GM12878 (cell line): ENCODE results near the gene TPBGL. TPM values are rescaled to one million over a fixed set of nuclear protein-coding genes. Genes with fewer than 3 reads are reported as not detected.

ENCODE experiments used
- ATAC-seq: fragments of 200-7000 bp; cut with Tn5 transposase; 3 replicates; pipeline ENCODE4 v1.9.1; 2020; ENCODE audit warnings: mild to moderate bottlenecking, moderate library complexity
- BruUV-seq: library from RNA; stranded (reverse); fragments of 400-500 nt; replicated peaks from 2 replicates; lab custom pipeline; 2021; lab: Mats Ljungman, UMichigan
- CTCF ChIA-PET: fragments of 300-600 bp; sonication (Branson Sonifier 250); formaldehyde crosslinking; extraction: SDS; loops from one replicate; lab custom pipeline; 2021; ENCODE audit warnings: inconsistent platforms; lab: Yijun Ruan, JAX
- POLR2A ChIA-PET: fragments of 350-600 bp; formaldehyde crosslinking; extraction: SDS; loops from one replicate; lab custom pipeline; 2021; ENCODE audit warnings: inconsistent platforms; lab: Charles Lee
- RAD21 ChIA-PET: fragments of 300-600 bp; sonication (Branson Sonifier 250); formaldehyde crosslinking; loops from one replicate; lab custom pipeline; 2023; ENCODE audit warnings: antibody characterized with exemption; ENCODE audit not compliant: unreplicated experiment; lab: Charles Lee
- SMC1A ChIA-PET: fragments of 300-600 bp; sonication (Branson Sonifier 250); formaldehyde crosslinking; loops from one replicate; lab custom pipeline; 2023; ENCODE audit not compliant: unreplicated experiment, uncharacterized antibody; lab: Charles Lee
- DNase-seq: peaks from one replicate; pipeline ENCODE4 v3.0.0-alpha.2; 2011; ENCODE audit warnings: low read depth, low spot score
- FAIRE-seq: peaks from 3 replicates; lab custom pipeline; 2011; peaks lifted over from hg19 to GRCh38; lab: Jason Lieb, UNC
- H2AFZ ChIP-seq: 2 replicates; pipeline ENCODE4 v1.6.0; 2011; ENCODE audit warnings: low read depth, low read length, control low read depth; ENCODE audit not compliant: control insufficient read depth
- H3K27ac ChIP-seq: 2 replicates; pipeline ENCODE4 v1.5.1; 2011; ENCODE audit warnings: control low read depth; ENCODE audit not compliant: control insufficient read depth, insufficient read depth
- H3K27me3 ChIP-seq, 2 experiments: replicated peaks in 1 of 2; 2 replicates each; pipeline versions ENCODE4 v1.6.0 to v1.6.1; 2011; ENCODE audit warnings: low read length in 1 of 2; ENCODE audit not compliant: control insufficient read depth in 2 of 2, insufficient read depth in 2 of 2
- H3K36me3 ChIP-seq, 2 experiments: 2 replicates each; pipeline ENCODE4 v1.5.1; 2011; ENCODE audit warnings: low read length in 1 of 2; ENCODE audit not compliant: control insufficient read depth in 2 of 2, insufficient read depth in 2 of 2
- H3K4me1 ChIP-seq: 2 replicates; pipeline ENCODE4 v1.6.1; 2011; ENCODE audit warnings: mild to moderate bottlenecking, low read length, moderate library complexity, mixed read lengths; ENCODE audit not compliant: control insufficient read depth, insufficient read depth
- H3K4me2 ChIP-seq: 2 replicates; pipeline ENCODE4 v1.6.0; 2011; ENCODE audit warnings: control low read depth; ENCODE audit not compliant: control insufficient read depth, insufficient read depth
- H3K4me3 ChIP-seq: fragments of 200-600 bp; sonication (generic); 2 replicates; pipeline ENCODE4 v1.5.1; 2016
- H3K79me2 ChIP-seq: 2 replicates; pipeline ENCODE4 v1.6.0; 2011; ENCODE audit warnings: low read length; ENCODE audit not compliant: control insufficient read depth, insufficient read depth
- H3K9ac ChIP-seq: 2 replicates; pipeline ENCODE4 v1.8.0; 2011; ENCODE audit warnings: low read length, control low read depth, mixed read lengths; ENCODE audit not compliant: control insufficient read depth, insufficient read depth
- H3K9me3 ChIP-seq: replicated peaks from 3 replicates; pipeline ENCODE4 v1.5.1; 2011; ENCODE audit warnings: mild to moderate bottlenecking, low read length; ENCODE audit not compliant: control insufficient read depth, insufficient read depth
- H4K20me1 ChIP-seq: 2 replicates; pipeline ENCODE4 v1.6.0; 2011; ENCODE audit not compliant: control insufficient read depth, insufficient read depth
- EGR1 ChIP-seq, 2 experiments: IDR thresholded peaks; 1 replicate in 1 of 2; 2 replicates in 1 of 2; pipeline ENCODE4 v1.6.1; 2011 to 2012; ENCODE audit warnings: low read depth in 2 of 2, low read length in 2 of 2, borderline replicate concordance in 1 of 2, mild to moderate bottlenecking in 1 of 2, moderate library complexity in 1 of 2
- IKZF1 ChIP-seq: fragments of 450-650 bp; conservative IDR thresholded peaks from 2 replicates; pipeline ENCODE4 v1.6.1; 2017; ENCODE audit warnings: antibody characterized with exemption, mild to moderate bottlenecking
- LARP7 ChIP-seq: fragments of 450-650 bp; IDR thresholded peaks from 2 replicates; pipeline ENCODE4 v1.6.1; 2017; ENCODE audit warnings: mild to moderate bottlenecking
- MEF2A ChIP-seq: IDR thresholded peaks from 2 replicates; pipeline ENCODE4 v1.6.1; 2011; ENCODE audit warnings: low read depth, mild to moderate bottlenecking, low read length, moderate library complexity; ENCODE audit not compliant: insufficient read depth
- POLR2A ChIP-seq: IDR thresholded peaks from 2 replicates; pipeline ENCODE4 v1.6.1; 2011; ENCODE audit warnings: low read depth, mild to moderate bottlenecking, low read length
- RELA ChIP-seq: fragments of 450-650 bp; IDR thresholded peaks from 2 replicates; pipeline ENCODE4 v1.8.0; 2014; ENCODE audit warnings: borderline replicate concordance; ENCODE audit not compliant: partially characterized antibody
- RUNX3 ChIP-seq: IDR thresholded peaks from 2 replicates; pipeline ENCODE4 v1.6.1; 2012; ENCODE audit warnings: low read length, inconsistent platforms
- SMAD1 ChIP-seq: fragments of 450-650 bp; IDR thresholded peaks from 2 replicates; pipeline ENCODE4 v1.6.1; 2018; ENCODE audit warnings: mild to moderate bottlenecking, low read depth; ENCODE audit not compliant: partially characterized antibody
- ZBTB11 ChIP-seq: fragments of 450-650 bp; formaldehyde crosslinking; IDR thresholded peaks from 2 replicates; pipeline ENCODE4 v1.5.0; 2022; ENCODE audit warnings: mild to moderate bottlenecking, missing genetic modification characterization
- ZNF274 ChIP-seq: IDR thresholded peaks from one replicate; pipeline ENCODE4 v1.8.0; 2011; ENCODE audit not compliant: insufficient read length, insufficient read depth
- WGBS: methylation state at CpG from one replicate; pipeline ENCODE4 v1.1.6; 2016; ENCODE audit warnings: low lambda C conversion rate; ENCODE audit not compliant: insufficient replicate concordance, insufficient coverage; ENCODE audit errors: missing lambda C conversion rate; 5-methylcytosine and 5-hydroxymethylcytosine counted together
- in situ Hi-C: fragments of 300-500 bp; cut with MboI; formaldehyde crosslinking; loops from 9 replicates; pipeline ENCODE4 v1.14.3; 2018; ENCODE audit warnings: mixed read lengths
- intact Hi-C: fragments of 100-400 bp; cut with micrococcal nuclease; formaldehyde crosslinking; loops from one replicate; pipeline ENCODE4 v1.14.2; 2022; ENCODE audit not compliant: unreplicated experiment
- polyA plus RNA-seq, 11 experiments: library from polyadenylated mRNA; depleted of rRNA in 4 of 11; unstranded in 6 of 11; stranded (reverse) in 5 of 11; fragments of >200 nt; fragmentation: Nextera tagmentation in 4 of 11; fragmentation: Illumina TruSeq in 1 of 11; extraction: Ambion mirVana in 4 of 11; extraction: Trizol in 1 of 11; gene quantifications; 1 replicate in 1 of 11; 2 replicates in 10 of 11; pipeline versions ENCODE4 v1.2.1 to v1.2.3, GENCODE V29; 2011 to 2016; ENCODE audit warnings: inconsistent platforms in 2 of 11, missing spikeins in 2 of 11, low read depth in 1 of 11
- total RNA-seq, 4 experiments: library from RNA; depleted of rRNA in 3 of 4; stranded (reverse); fragments of >200 nt in 3 of 4; fragmentation: Illumina TruSeq in 1 of 4; extraction: Trizol in 1 of 4; gene quantifications; 2 replicates each; pipeline versions ENCODE4 v1.2.1 to v1.2.3, GENCODE V29; 2013 to 2021
- TF ChIP-seq, protein P1 (sequence below): IDR thresholded peaks from 2 replicates; pipeline ENCODE4 v1.6.1; 2012; ENCODE audit warnings: low read depth, low read length, improper control_type of control experiment
- TF ChIP-seq, protein P2 (sequence below), 3 experiments: IDR thresholded peaks in 2 of 3; conservative IDR thresholded peaks in 1 of 3; 2 replicates each; pipeline ENCODE4 v1.5.1; 2011; ENCODE audit warnings: low read depth in 3 of 3, low read length in 3 of 3, mild to moderate bottlenecking in 3 of 3, control low read depth in 2 of 3, moderate library complexity in 2 of 3, inconsistent platforms in 1 of 3, mixed read lengths in 1 of 3; ENCODE audit not compliant: control insufficient read depth in 2 of 3, insufficient read depth in 1 of 3; ENCODE audit errors: extremely low read depth in 1 of 3

The TPBGL gene
- total and polyA plus RNA-seq, 10 of the 15 experiments (the other 5 are each of a cell fraction or from before 2014, with no cell fraction given), result not detected

GRCh38 chr11:75191330-75191717 is 49.2 kb upstream of the TPBGL start:
- Histone ChIP-seq H3K4me2 (no peak overlapping the region), H4K20me1 (peaks cover 3% of the 10 kb centered on the region; the same call in 1 of the 2 replicates), H3K27me3 (peaks cover under 1 to 4% of the 10 kb centered on the region in 2 experiments; a peak in 3 of 4 replicates), H2AFZ (no peak overlapping the region), H3K9ac (no peak overlapping the region), H3K79me2 (no peaks in the 10 kb centered on the region), H3K4me1 (no peaks in the 10 kb centered on the region), H3K27ac (no peak overlapping the region)
- ATAC-seq (no peak), DNase-seq (no peak), FAIRE-seq (no peak)
- ChIA-PET SMC1A (interaction anchor here (1.3 kb wide), 1 partner anchor 169 kb away, joined by 4 read pairs; no protein-coding TSS in a partner anchor), POLR2A (no interaction called here), RAD21 (no interaction called here)
- no TSS peak for BruUV-seq
- intact Hi-C loops, result no loop called here
- TF ChIP-seq RELA, result no peak
- TF ChIP-seq, all 136 proteins: peak for 0
- no peaks in the 10 kb centered on the region for H3K36me3 ChIP-seq
- in situ Hi-C loops, result no loop called here
- H3K9me3 ChIP-seq, result no peaks in the 10 kb centered on the region
- CTCF ChIA-PET, result interaction anchor here (1.2 to 1.3 kb wide), 2 partner anchors 14 to 51 kb away, joined by 7 to 9 read pairs; no protein-coding TSS in a partner anchor
- H3K4me3 ChIP-seq, result no peak overlapping the region
- 3% methylated on average over 3 of the region's 3 CpGs for WGBS

DNA sequence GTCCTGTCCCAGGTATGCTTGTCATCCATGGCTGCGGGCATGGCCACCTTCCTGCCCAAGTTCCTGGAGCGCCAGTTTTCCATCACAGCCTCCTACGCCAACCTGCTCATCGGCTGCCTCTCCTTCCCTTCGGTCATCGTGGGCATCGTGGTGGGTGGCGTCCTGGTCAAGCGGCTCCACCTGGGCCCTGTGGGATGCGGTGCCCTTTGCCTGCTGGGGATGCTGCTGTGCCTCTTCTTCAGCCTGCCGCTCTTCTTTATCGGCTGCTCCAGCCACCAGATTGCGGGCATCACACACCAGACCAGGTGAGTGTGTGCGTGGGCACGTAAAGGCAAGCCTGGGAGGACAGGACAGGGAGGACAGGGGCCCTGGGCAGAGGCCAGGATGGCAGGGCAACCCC is 47.3 kb upstream of the TPBGL start:
- Histone ChIP-seq H3K27me3 (peaks cover 1 to 4% of the 10 kb centered on the region in 2 experiments; a peak in 3 of 4 replicates), H3K36me3 (no peaks in the 10 kb centered on the region), H3K4me3 (no peak overlapping the region), H3K9ac (no peak overlapping the region), H3K4me2 (no peak overlapping the region), H3K9me3 (no peaks in the 10 kb centered on the region), H3K79me2 (no peaks in the 10 kb centered on the region), H3K27ac (no peak overlapping the region), H2AFZ (no peak overlapping the region), H3K4me1 (no peaks in the 10 kb centered on the region), H4K20me1 (peaks cover 3% of the 10 kb centered on the region; the same call in 1 of the 2 replicates)
- intact Hi-C loops (no loop called here), in situ Hi-C loops (no loop called here)
- FAIRE-seq, result no peak
- no peak for ATAC-seq
- no peak for DNase-seq
- ChIA-PET POLR2A (no interaction called here), RAD21 (no interaction called here), SMC1A (no interaction called here), CTCF (no interaction called here)
- no TSS peak for BruUV-seq
- WGBS, result 47% methylated on average over 10 of the region's 15 CpGs
- TF ChIP-seq SMAD1, result no peak
- TF ChIP-seq, protein P1, sequence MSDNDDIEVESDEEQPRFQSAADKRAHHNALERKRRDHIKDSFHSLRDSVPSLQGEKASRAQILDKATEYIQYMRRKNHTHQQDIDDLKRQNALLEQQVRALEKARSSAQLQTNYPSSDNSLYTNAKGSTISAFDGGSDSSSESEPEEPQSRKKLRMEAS, result no peak
- TF ChIP-seq, protein P2, sequence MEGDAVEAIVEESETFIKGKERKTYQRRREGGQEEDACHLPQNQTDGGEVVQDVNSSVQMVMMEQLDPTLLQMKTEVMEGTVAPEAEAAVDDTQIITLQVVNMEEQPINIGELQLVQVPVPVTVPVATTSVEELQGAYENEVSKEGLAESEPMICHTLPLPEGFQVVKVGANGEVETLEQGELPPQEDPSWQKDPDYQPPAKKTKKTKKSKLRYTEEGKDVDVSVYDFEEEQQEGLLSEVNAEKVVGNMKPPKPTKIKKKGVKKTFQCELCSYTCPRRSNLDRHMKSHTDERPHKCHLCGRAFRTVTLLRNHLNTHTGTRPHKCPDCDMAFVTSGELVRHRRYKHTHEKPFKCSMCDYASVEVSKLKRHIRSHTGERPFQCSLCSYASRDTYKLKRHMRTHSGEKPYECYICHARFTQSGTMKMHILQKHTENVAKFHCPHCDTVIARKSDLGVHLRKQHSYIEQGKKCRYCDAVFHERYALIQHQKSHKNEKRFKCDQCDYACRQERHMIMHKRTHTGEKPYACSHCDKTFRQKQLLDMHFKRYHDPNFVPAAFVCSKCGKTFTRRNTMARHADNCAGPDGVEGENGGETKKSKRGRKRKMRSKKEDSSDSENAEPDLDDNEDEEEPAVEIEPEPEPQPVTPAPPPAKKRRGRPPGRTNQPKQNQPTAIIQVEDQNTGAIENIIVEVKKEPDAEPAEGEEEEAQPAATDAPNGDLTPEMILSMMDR (IDR thresholded peaks at IDR 0.05 in 2 of 3, conservative IDR thresholded peaks at IDR 0.05 in 1 of 3; ENCODE audit: control insufficient read depth in 2 of 3, extremely low read depth in 1 of 3, insufficient read depth in 1 of 3, low read depth in 3 of 3, low read length in 3 of 3), result no peak
- no peak for TF ChIP-seq ZBTB11 (CRISPR knock-in tag)
- TF ChIP-seq RELA, result no peak
- TF ChIP-seq POLR2A, result no peak
- TF ChIP-seq ZNF274, result no peak
- TF ChIP-seq LARP7, result no peak
- no peak for TF ChIP-seq RUNX3
- TF ChIP-seq MEF2A, result no peak
- TF ChIP-seq IKZF1, result no peak
- no peak for TF ChIP-seq EGR1 (IDR thresholded peaks at IDR 0.05; ENCODE audit: borderline replicate concordance in 1 of 2, low read depth in 2 of 2, low read length in 2 of 2)
